Caco-2 (cell line): ENCODE measurements around the gene HTR3D. TPM values are rescaled to one million over a fixed set of nuclear protein-coding genes. Genes with fewer than 3 reads are reported as not detected.
A peak's percentile ranks its signal among the peaks of the same experiment; 100 is the strongest.

Source experiments
- BruUV-seq: library from RNA; stranded (reverse); fragments of 400-500 nt; replicated peaks from 2 replicates; lab custom pipeline; 2021; lab: Mats Ljungman, UMichigan
- CTCF ChIA-PET: fragments of 300-600 bp; sonication (Branson Sonifier 250); formaldehyde crosslinking; loops from one replicate; lab custom pipeline; 2022; ENCODE audit warnings: antibody characterized with exemption; lab: Charles Lee
- POLR2A ChIA-PET: fragments of 300-600 bp; sonication (Branson Sonifier 250); formaldehyde crosslinking; loops from one replicate; lab custom pipeline; 2022; ENCODE audit warnings: antibody characterized with exemption; lab: Charles Lee
- DNase-seq, 2 experiments: peaks; one replicate each; pipeline versions ENCODE4 v3.0.0 to v3.0.0-alpha.2; 2020 to 2022
- H3K27me3 ChIP-seq: replicated peaks from 2 replicates; pipeline ENCODE4 v1.6.0; 2011; ENCODE audit warnings: low read length; ENCODE audit not compliant: control insufficient read depth, insufficient read depth
- H3K36me3 ChIP-seq: 2 replicates; pipeline ENCODE4 v1.5.1; 2011; ENCODE audit warnings: low read length; ENCODE audit not compliant: control insufficient read depth, insufficient read depth
- H3K4me1 ChIP-seq: fragments of 250-450 bp; sonication (Bioruptor Pico); 2 replicates; pipeline ENCODE4 v1.5.1; 2020; ENCODE audit warnings: mild to moderate bottlenecking
- H3K4me3 ChIP-seq: 2 replicates; pipeline ENCODE4 v1.5.1; 2011; ENCODE audit warnings: low read depth, mild to moderate bottlenecking, control low read depth, low read length
- H3K9me3 ChIP-seq: fragments of 250-450 bp; sonication (Bioruptor Pico); 2 replicates; pipeline ENCODE4 v1.5.1; 2020; ENCODE audit warnings: mild to moderate bottlenecking, moderate library complexity
- H3K27ac Mint-ChIP-seq: one replicate; pipeline ENCODE4 v1.8.0; 2022; ENCODE audit warnings: mixed read lengths; ENCODE audit not compliant: unreplicated experiment
- H3K27me3 Mint-ChIP-seq: one replicate; pipeline ENCODE4 v1.8.0; 2022; ENCODE audit warnings: mixed read lengths; ENCODE audit not compliant: insufficient read depth, unreplicated experiment
- H3K36me3 Mint-ChIP-seq: one replicate; pipeline ENCODE4 v1.8.0; 2022; ENCODE audit warnings: mild to moderate bottlenecking, mixed read lengths; ENCODE audit not compliant: insufficient read depth, unreplicated experiment
- H3K4me1 Mint-ChIP-seq: one replicate; pipeline ENCODE4 v1.8.0; 2022; ENCODE audit warnings: low read depth, mixed read lengths; ENCODE audit not compliant: unreplicated experiment
- H3K4me3 Mint-ChIP-seq: one replicate; pipeline ENCODE4 v1.8.0; 2022; ENCODE audit warnings: mild to moderate bottlenecking, moderate library complexity, mixed read lengths; ENCODE audit not compliant: unreplicated experiment
- H3K9me3 Mint-ChIP-seq: one replicate; pipeline ENCODE4 v1.8.0; 2022; ENCODE audit warnings: mixed read lengths; ENCODE audit not compliant: unreplicated experiment
- CTCF ChIP-seq, 2 experiments: fragments of 200-600 bp in 1 of 2; IDR thresholded peaks; 1 replicate in 1 of 2; 2 replicates in 1 of 2; pipeline versions ENCODE4 v1.5.1 to v1.8.0; 2011 to 2022; ENCODE audit warnings: antibody characterized with exemption in 1 of 2, control low read depth in 1 of 2, inconsistent platforms in 1 of 2, low read depth in 1 of 2, low read length in 1 of 2, mild to moderate bottlenecking in 1 of 2, moderate library complexity in 1 of 2; ENCODE audit not compliant: insufficient read depth in 1 of 2, severe bottlenecking in 1 of 2, unreplicated experiment in 1 of 2
- intact Hi-C: fragments of 100-400 bp; cut with micrococcal nuclease; formaldehyde crosslinking; loops from one replicate; pipeline ENCODE4 v1.10.0; 2022; ENCODE audit not compliant: unreplicated experiment
- total RNA-seq: library from RNA; stranded (reverse); gene quantifications from 2 replicates; pipeline ENCODE4 v1.2.3, GENCODE V29; 2022

HTR3D gene
- total RNA-seq, 1 experiment from 2014 or later, result not detected

GRCh38 chr3:184040010-184040409 is 8.5 kb downstream of the HTR3D start:
- Histone ChIP-seq H3K9me3 (no peaks in the 10 kb centered on the region), H3K36me3 (no peaks in the 10 kb centered on the region), H3K27me3 (no peaks in the 10 kb centered on the region), H3K4me1 (no peaks in the 10 kb centered on the region), H3K4me3 (no peak overlapping the region)
- peaks cover 2% of the 10 kb centered on the region for H3K27me3 Mint-ChIP-seq
- H3K36me3 Mint-ChIP-seq, result peaks cover 6% of the 10 kb centered on the region
- ChIA-PET CTCF (interaction anchor here (0.6 to 1.2 kb wide), 3 partner anchors 94 to 145 kb away, joined by 3 to 5 read pairs (median 4); no protein-coding TSS in a partner anchor), POLR2A (no interaction called here)
- intact Hi-C loops, result loop anchor here (1.0 kb wide), 1 partner anchor 94 kb away; no protein-coding TSS in a partner anchor
- H3K4me1 Mint-ChIP-seq, result no peaks in the 10 kb centered on the region
- TF ChIP-seq CTCF (IDR thresholded peaks at IDR 0.05; ENCODE audit: insufficient read depth in 1 of 2, low read depth in 1 of 2, low read length in 1 of 2, severe bottlenecking in 1 of 2, unreplicated experiment in 1 of 2), result peak in 1 of 2 experiments; percentile 46
- DNase-seq, result peak; percentile 49 to 55
- BruUV-seq, result no TSS peak
- H3K27ac Mint-ChIP-seq, result no peak overlapping the region
- H3K4me3 Mint-ChIP-seq, result no peak overlapping the region
- no peaks in the 10 kb centered on the region for H3K9me3 Mint-ChIP-seq

GRCh38 chr3:184042617-184043016 is 11.1 kb downstream of the HTR3D start:
- H3K36me3 Mint-ChIP-seq, result no peaks in the 10 kb centered on the region
- no peak overlapping the region for H3K4me3 Mint-ChIP-seq
- no peak overlapping the region for H3K27ac Mint-ChIP-seq
- H3K4me1 Mint-ChIP-seq, result no peaks in the 10 kb centered on the region
- DNase-seq, result no peak
- CTCF ChIA-PET, result no interaction called here
- no peaks in the 10 kb centered on the region for H3K27me3 ChIP-seq
- intact Hi-C loops, result no loop called here
- H3K9me3 ChIP-seq, result no peaks in the 10 kb centered on the region
- no peak for TF ChIP-seq CTCF (IDR thresholded peaks at IDR 0.05; ENCODE audit: insufficient read depth in 1 of 2, low read depth in 1 of 2, low read length in 1 of 2, severe bottlenecking in 1 of 2, unreplicated experiment in 1 of 2)
- no peak overlapping the region for H3K4me3 ChIP-seq
- POLR2A ChIA-PET, result no interaction called here
- H3K27me3 Mint-ChIP-seq, result peaks cover 2% of the 10 kb centered on the region
- no peaks in the 10 kb centered on the region for H3K4me1 ChIP-seq
- no TSS peak for BruUV-seq
- H3K36me3 ChIP-seq, result no peaks in the 10 kb centered on the region
- no peaks in the 10 kb centered on the region for H3K9me3 Mint-ChIP-seq

- intact Hi-C loops, result no loop called here
- H3K9me3 Mint-ChIP-seq, result no peaks in the 10 kb centered on the region
- DNase-seq, result no peak
- no peaks in the 10 kb centered on the region for H3K4me1 ChIP-seq
- BruUV-seq, result no TSS peak
- peaks cover 5% of the 10 kb centered on the region for H3K27me3 Mint-ChIP-seq
- H3K36me3 ChIP-seq, result no peaks in the 10 kb centered on the region
- no peaks in the 10 kb centered on the region for H3K27me3 ChIP-seq
- ChIA-PET POLR2A (no interaction called here), CTCF (no interaction called here)
- TF ChIP-seq CTCF (IDR thresholded peaks at IDR 0.05; ENCODE audit: insufficient read depth in 1 of 2, low read depth in 1 of 2, low read length in 1 of 2, severe bottlenecking in 1 of 2, unreplicated experiment in 1 of 2), result no peak
- H3K4me3 ChIP-seq, result no peak overlapping the region
- no peaks in the 10 kb centered on the region for H3K36me3 Mint-ChIP-seq
- no peak overlapping the region for H3K27ac Mint-ChIP-seq
- H3K4me1 Mint-ChIP-seq, result no peaks in the 10 kb centered on the region
- H3K9me3 ChIP-seq, result no peaks in the 10 kb centered on the region
- H3K4me3 Mint-ChIP-seq, result no peak overlapping the region
Measured at GRCh38 chr3:184045995-184046394, 14.5 kb downstream of the HTR3D start.
